Measurements from ENCODE around the gene RETREG3. TPM values are rescaled to one million over a fixed set of nuclear protein-coding genes. Genes with fewer than 3 reads are reported as not detected.

The RETREG3 gene
- total RNA-seq, 4 donors from 2014 or later, result 50.6 to 65.8 (median 54.4) TPM

- TF ChIP-seq CTCF (IDR thresholded peaks at IDR 0.05), result no peak
- TF ChIP-seq POLR2A (IDR thresholded peaks at IDR 0.05), result no peak
- no peak for TF ChIP-seq POLR2AphosphoS5 (IDR thresholded peaks at IDR 0.05)
- TF ChIP-seq EP300 (IDR thresholded peaks at IDR 0.05), result no peak
- Histone ChIP-seq H3K4me1 (peaks cover 0 to 72% (median 38%) of the 10 kb centered on the region in 3 donors), H3K36me3 (peaks cover 0 to 31% of the 10 kb centered on the region in 2 donors), H3K9me3 (no peaks in the 10 kb centered on the region), H3K27ac (peak overlapping the region in 2 of 4 donors; percentile 4 to 85), H3K4me3 (no peak overlapping the region), H3K27me3 (no peaks in the 10 kb centered on the region)
- ATAC-seq, result no peak
- 25 to 29% methylated on average over 1 of the region's 1 CpG for WGBS, 2 donors (ENCODE audit: low coverage in 1 of 2)
These were observed 45.6 kb downstream of the RETREG3 start for GRCh38 chr17:42563543-42563942.

- no CpG with 5 or more reads among the region's 14 CpGs for WGBS, 2 donors (ENCODE audit: low coverage in 1 of 2)
- no peaks in the 10 kb centered on the region for H3K9me3 ChIP-seq
- peaks cover 0 to 68% (median 36%) of the 10 kb centered on the region in 3 donors for H3K4me1 ChIP-seq
- H3K36me3 ChIP-seq, result peaks cover 0 to 28% of the 10 kb centered on the region in 2 donors
- TF ChIP-seq POLR2A (IDR thresholded peaks at IDR 0.05) (no peak), EP300 (IDR thresholded peaks at IDR 0.05) (no peak), CTCF (IDR thresholded peaks at IDR 0.05) (no peak), POLR2AphosphoS5 (IDR thresholded peaks at IDR 0.05) (no peak)
- no peaks in the 10 kb centered on the region for H3K27me3 ChIP-seq
- H3K27ac ChIP-seq, result peak overlapping the region in 2 of 4 donors; percentile 85 to 87
- no peak for ATAC-seq
- peak overlapping the region; percentile 76 to 79 for H3K4me3 ChIP-seq
These were observed 46.0 kb downstream of the RETREG3 start for GRCh38 chr17:42563143-42563509.

- no peak for ATAC-seq
These were observed 46.6 kb downstream of the RETREG3 start for GRCh38 chr17:42562388-42563142.

GRCh38 chr17:42561897-42562387, 47.2 kb downstream of the RETREG3 start, which contains the start of gene COASY:
Gene COASY (plus strand): TSS chr17:42562148. CDS start chr17:42562623, 475 bp downstream.
- Histone ChIP-seq H3K4me1 (peaks cover 0 to 60% (median 29%) of the 10 kb centered on the region in 3 donors), H3K9me3 (no peaks in the 10 kb centered on the region), H3K27ac (peak within 1 kb of the TSS; percentile 65 to 88 (median 86)), H3K36me3 (peaks cover 0 to 28% of the 10 kb centered on the region in 2 donors), H3K27me3 (no peaks in the 10 kb centered on the region), H3K4me3 (peak within 1 kb of the TSS; percentile 76 to 79)
- peak; percentile 91 for TF ChIP-seq POLR2AphosphoS5 (IDR thresholded peaks at IDR 0.05)
- TF ChIP-seq POLR2A (IDR thresholded peaks at IDR 0.05), result peak; percentile 17 to 51
- no peak for TF ChIP-seq EP300 (IDR thresholded peaks at IDR 0.05)
- WGBS, 2 donors (ENCODE audit: low coverage in 1 of 2), result 0% methylated on average over 5 of the region's 26 CpGs; no CpG with 5 or more reads in 1 of the 2 donors
- peak; percentile 81 for ATAC-seq

More at GRCh38 chr17:42562388-42563142, 46.6 kb downstream of the RETREG3 start:
- H3K27ac ChIP-seq, result peak overlapping the region; percentile 65 to 88 (median 86)
- peaks cover 0 to 28% of the 10 kb centered on the region in 2 donors for H3K36me3 ChIP-seq
- no peaks in the 10 kb centered on the region for H3K9me3 ChIP-seq
- 20% methylated on average over 3 of the region's 48 CpGs; no CpG with 5 or more reads in 1 of the 2 donors for WGBS, 2 donors (ENCODE audit: low coverage in 1 of 2)
- H3K27me3 ChIP-seq, result no peaks in the 10 kb centered on the region
- H3K4me1 ChIP-seq, result peaks cover 0 to 62% (median 30%) of the 10 kb centered on the region in 3 donors
- H3K4me3 ChIP-seq, result peak overlapping the region; percentile 76 to 79
- TF ChIP-seq POLR2A (IDR thresholded peaks at IDR 0.05), result no peak
- no peak for TF ChIP-seq EP300 (IDR thresholded peaks at IDR 0.05)
- no peak for TF ChIP-seq POLR2AphosphoS5 (IDR thresholded peaks at IDR 0.05)
- no peak for TF ChIP-seq CTCF (IDR thresholded peaks at IDR 0.05)

- Histone ChIP-seq H3K36me3 (peaks cover 0 to 18% of the 10 kb centered on the region in 2 donors), H3K4me3 (no peak overlapping the region), H3K9me3 (no peaks in the 10 kb centered on the region), H3K27me3 (no peaks in the 10 kb centered on the region), H3K27ac (no peak overlapping the region), H3K4me1 (peaks cover 0 to 59% (median 24%) of the 10 kb centered on the region in 3 donors)
- no peak for ATAC-seq
- TF ChIP-seq POLR2AphosphoS5 (IDR thresholded peaks at IDR 0.05) (no peak), POLR2A (IDR thresholded peaks at IDR 0.05) (no peak), CTCF (IDR thresholded peaks at IDR 0.05) (no peak)
- WGBS, 2 donors (ENCODE audit: low coverage in 1 of 2), result 84% methylated on average over 3 of the region's 3 CpGs; no CpG with 5 or more reads in 1 of the 2 donors
These were observed 48.9 kb downstream of the RETREG3 start for GRCh38 chr17:42560246-42560645.
